ENCODE data around the gene FN3KRP.

DNA sequence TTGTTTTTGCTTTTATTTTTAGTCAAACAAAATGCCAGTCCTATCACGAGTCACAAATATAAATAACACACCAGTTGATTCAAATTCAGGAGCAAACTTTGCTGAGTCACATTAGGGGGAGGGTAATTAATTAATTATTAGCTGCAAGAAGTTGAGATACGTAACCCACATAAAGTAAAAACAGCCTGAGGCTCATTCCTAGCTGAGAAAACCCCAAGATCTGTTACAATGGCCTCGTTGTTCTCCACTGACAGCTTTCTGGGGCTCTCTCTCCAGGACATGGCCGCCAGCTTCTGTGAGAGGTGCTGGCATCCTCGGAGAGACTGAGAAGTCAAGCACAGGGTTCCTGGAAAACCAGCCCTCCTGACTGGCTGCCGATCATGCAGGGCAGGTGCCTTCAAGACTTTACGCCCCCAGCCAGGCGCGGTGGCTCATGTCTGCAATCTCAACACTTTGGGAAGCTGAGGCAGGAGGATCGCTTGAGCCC is 29.1 kb upstream of the FN3KRP start:
- TF ChIP-seq CTCF (IDR thresholded peaks at IDR 0.05) (no peak), POLR2A (IDR thresholded peaks at IDR 0.05) (no peak)

All from heart left ventricle (tissue), 13 donors.